GM23338 (cell line): ENCODE measurements around the gene COL1A2. TPM values are rescaled to one million over a fixed set of nuclear protein-coding genes. Genes with fewer than 3 reads are reported as not detected.

Experiments used
- ATAC-seq: fragments of 200-7000 bp; cut with Tn5 transposase; 3 replicates; pipeline ENCODE4 v1.9.1; 2020
- DNase-seq: peaks from one replicate; pipeline ENCODE4 v3.0.0-alpha.2; 2015; ENCODE audit warnings: low spot score
- H2AFZ ChIP-seq: fragments of 200-600 bp; sonication (generic); 2 replicates; pipeline ENCODE4 v1.8.0; 2016; ENCODE audit warnings: antibody characterized with exemption, mild to moderate bottlenecking, moderate library complexity
- H3F3A ChIP-seq: fragments of 200-600 bp; sonication (generic); replicated peaks from 2 replicates; pipeline ENCODE4 v1.8.0; 2017; ENCODE audit warnings: antibody characterized with exemption, mixed run types, low read depth
- H3K27ac ChIP-seq: fragments of 200-600 bp; sonication (generic); 2 replicates; pipeline ENCODE4 v1.6.1; 2016; ENCODE audit warnings: low read depth
- H3K27me3 ChIP-seq: fragments of 200-600 bp; sonication (generic); 2 replicates; pipeline ENCODE4 v1.8.0; 2016; ENCODE audit warnings: mild to moderate bottlenecking, mixed run types, moderate library complexity; ENCODE audit not compliant: insufficient read depth
- H3K36me3 ChIP-seq: fragments of 200-600 bp; sonication (generic); 2 replicates; pipeline ENCODE4 v1.8.0; 2016; ENCODE audit warnings: mild to moderate bottlenecking; ENCODE audit not compliant: insufficient read depth
- H3K4me1 ChIP-seq: fragments of 200-600 bp; sonication (generic); 2 replicates; pipeline ENCODE4 v1.8.0; 2016; ENCODE audit warnings: mild to moderate bottlenecking, moderate library complexity; ENCODE audit not compliant: insufficient read depth
- H3K4me2 ChIP-seq: fragments of 200-600 bp; sonication (generic); 2 replicates; pipeline ENCODE4 v1.7.1; 2017; ENCODE audit warnings: mixed run types
- H3K4me3 ChIP-seq: fragments of 200-600 bp; sonication (generic); 2 replicates; pipeline ENCODE4 v1.6.1; 2016; ENCODE audit warnings: mixed run types
- H3K79me2 ChIP-seq: fragments of 200-600 bp; sonication (generic); replicated peaks from 2 replicates; pipeline ENCODE4 v1.8.0; 2017; ENCODE audit warnings: mild to moderate bottlenecking; ENCODE audit not compliant: insufficient read depth
- H3K9me2 ChIP-seq: fragments of 200-600 bp; sonication (generic); 2 replicates; pipeline ENCODE4 v1.8.0; 2017; ENCODE audit not compliant: insufficient read depth
- H4K20me1 ChIP-seq: fragments of 200-600 bp; sonication (generic); replicated peaks from 2 replicates; pipeline ENCODE4 v1.8.0; 2017; ENCODE audit warnings: mild to moderate bottlenecking; ENCODE audit not compliant: insufficient read depth
- H3K27ac Mint-ChIP-seq: 2 replicates; pipeline ENCODE4 v1.8.0; 2020; ENCODE audit warnings: inconsistent platforms, mild to moderate bottlenecking, moderate library complexity, mixed read lengths
- H3K27me3 Mint-ChIP-seq: 3 replicates; pipeline ENCODE4 v1.8.0; 2022; ENCODE audit warnings: low read depth, mild to moderate bottlenecking, moderate library complexity, mixed read lengths, inconsistent platforms; ENCODE audit not compliant: insufficient read depth, poor library complexity
- H3K36me3 Mint-ChIP-seq: 3 replicates; pipeline ENCODE4 v1.8.0; 2021; ENCODE audit warnings: low read depth, mild to moderate bottlenecking, inconsistent platforms, moderate library complexity, mixed read lengths
- H3K4me1 Mint-ChIP-seq: 3 replicates; pipeline ENCODE4 v1.8.0; 2020; ENCODE audit warnings: mild to moderate bottlenecking, inconsistent platforms, mixed read lengths
- H3K4me3 Mint-ChIP-seq: 3 replicates; pipeline ENCODE4 v1.8.0; 2021; ENCODE audit warnings: moderate library complexity, mild to moderate bottlenecking, inconsistent platforms, mixed read lengths
- H3K9me3 Mint-ChIP-seq: 3 replicates; pipeline ENCODE4 v1.8.0; 2020; ENCODE audit warnings: moderate library complexity, mild to moderate bottlenecking, inconsistent platforms, mixed read lengths
- CREB1 ChIP-seq: fragments of 250-450 bp; sonication (Bioruptor Pico); IDR thresholded peaks from 2 replicates; pipeline ENCODE4 v1.5.0; 2020; ENCODE audit warnings: low read depth, mild to moderate bottlenecking, moderate library complexity
- EZH2 ChIP-seq: fragments of 200-600 bp; sonication (generic); IDR thresholded peaks from one replicate; pipeline ENCODE4 v1.8.0; 2017; ENCODE audit warnings: antibody characterized with exemption, mild to moderate bottlenecking, low read depth; ENCODE audit not compliant: unreplicated experiment
- EZH2phosphoT487 ChIP-seq: fragments of 200-600 bp; sonication (generic); IDR thresholded peaks from one replicate; pipeline ENCODE4 v1.8.1; 2018; ENCODE audit warnings: antibody characterized with exemption; ENCODE audit not compliant: unreplicated experiment
- JUNB ChIP-seq: IDR thresholded peaks from one replicate; pipeline ENCODE4 v1.6.1; 2016; ENCODE audit warnings: antibody characterized with exemption; ENCODE audit not compliant: unreplicated experiment
- NANOG ChIP-seq: IDR thresholded peaks from 2 replicates; pipeline ENCODE4 v1.6.1; 2016; ENCODE audit warnings: antibody characterized with exemption, borderline replicate concordance
- POLR2AphosphoS5 ChIP-seq: IDR thresholded peaks from 2 replicates; pipeline ENCODE4 v1.6.1; 2016; ENCODE audit warnings: antibody characterized with exemption, low read depth
- REST ChIP-seq: IDR thresholded peaks from one replicate; pipeline ENCODE4 v1.6.1; 2018; ENCODE audit warnings: antibody characterized with exemption; ENCODE audit not compliant: unreplicated experiment
- STAT1 ChIP-seq: IDR thresholded peaks from one replicate; pipeline ENCODE4 v1.6.1; 2016; ENCODE audit warnings: antibody characterized with exemption; ENCODE audit not compliant: unreplicated experiment
- ZNF114 ChIP-seq: fragments of 250-450 bp; sonication (Bioruptor Pico); IDR thresholded peaks from 2 replicates; pipeline ENCODE4 v1.5.0; 2020; ENCODE audit warnings: mild to moderate bottlenecking, moderate library complexity
- ZNF331 ChIP-seq: fragments of 250-450 bp; sonication (Bioruptor Pico); IDR thresholded peaks from 2 replicates; pipeline ENCODE4 v1.5.0; 2020; ENCODE audit warnings: low read depth, mild to moderate bottlenecking, moderate library complexity
- polyA plus RNA-seq: library from polyadenylated mRNA; unstranded; fragments of >200 nt; fragmentation: Nextera tagmentation; extraction: Ambion mirVana; gene quantifications from 2 replicates; pipeline ENCODE4 v1.2.1, GENCODE V29; 2016
- total RNA-seq: library from RNA; depleted of rRNA; stranded (reverse); fragments of >200 nt; shearing (Covaris generic); gene quantifications from 2 replicates; pipeline ENCODE4 v1.2.3, GENCODE V29; 2014
- TF ChIP-seq, protein P1 (sequence below), 2 experiments: fragments of 200-600 bp in 1 of 2; sonication (generic) in 1 of 2; conservative IDR thresholded peaks; 2 replicates each; pipeline versions ENCODE4 v1.5.1 to v1.6.1; 2016 to 2017; ENCODE audit warnings: antibody characterized with exemption in 2 of 2, low read depth in 2 of 2, mild to moderate bottlenecking in 2 of 2, moderate library complexity in 1 of 2
- TF ChIP-seq, protein P2 (sequence below): IDR thresholded peaks from 2 replicates; pipeline ENCODE4 v1.6.1; 2016; ENCODE audit warnings: antibody characterized with exemption
- TF ChIP-seq, protein P3 (sequence below): fragments of 250-450 bp; sonication (Bioruptor Pico); IDR thresholded peaks from 2 replicates; pipeline ENCODE4 v1.5.0; 2020; ENCODE audit warnings: mild to moderate bottlenecking, moderate library complexity

COL1A2 gene
- total and polyA plus RNA-seq, 2 experiments from 2014 or later: 32.0 to 67.0 TPM

GRCh38 chr7:94450044-94450697 is 55.5 kb downstream of the COL1A2 start:
- no peaks in the 10 kb centered on the region for H3K9me3 Mint-ChIP-seq
- H2AFZ ChIP-seq: peak overlapping the region; percentile 24; the same call in 1 of the 2 replicates

More at GRCh38 chr7:94450044-94450697, 55.5 kb downstream of the COL1A2 start:
- H3K4me3 ChIP-seq: no peak overlapping the region
- no peaks in the 10 kb centered on the region for H3F3A ChIP-seq
- H3K79me2 ChIP-seq: no peaks in the 10 kb centered on the region
- TF ChIP-seq, protein P1, sequence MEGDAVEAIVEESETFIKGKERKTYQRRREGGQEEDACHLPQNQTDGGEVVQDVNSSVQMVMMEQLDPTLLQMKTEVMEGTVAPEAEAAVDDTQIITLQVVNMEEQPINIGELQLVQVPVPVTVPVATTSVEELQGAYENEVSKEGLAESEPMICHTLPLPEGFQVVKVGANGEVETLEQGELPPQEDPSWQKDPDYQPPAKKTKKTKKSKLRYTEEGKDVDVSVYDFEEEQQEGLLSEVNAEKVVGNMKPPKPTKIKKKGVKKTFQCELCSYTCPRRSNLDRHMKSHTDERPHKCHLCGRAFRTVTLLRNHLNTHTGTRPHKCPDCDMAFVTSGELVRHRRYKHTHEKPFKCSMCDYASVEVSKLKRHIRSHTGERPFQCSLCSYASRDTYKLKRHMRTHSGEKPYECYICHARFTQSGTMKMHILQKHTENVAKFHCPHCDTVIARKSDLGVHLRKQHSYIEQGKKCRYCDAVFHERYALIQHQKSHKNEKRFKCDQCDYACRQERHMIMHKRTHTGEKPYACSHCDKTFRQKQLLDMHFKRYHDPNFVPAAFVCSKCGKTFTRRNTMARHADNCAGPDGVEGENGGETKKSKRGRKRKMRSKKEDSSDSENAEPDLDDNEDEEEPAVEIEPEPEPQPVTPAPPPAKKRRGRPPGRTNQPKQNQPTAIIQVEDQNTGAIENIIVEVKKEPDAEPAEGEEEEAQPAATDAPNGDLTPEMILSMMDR (conservative IDR thresholded peaks at IDR 0.05; ENCODE audit: low read depth in 2 of 2): no peak
- TF ChIP-seq EZH2phosphoT487 (no peak), REST (no peak), POLR2AphosphoS5 (no peak), JUNB (no peak), CREB1 (CRISPR knock-in tag) (no peak), STAT1 (no peak), ZNF331 (no peak), NANOG (no peak), EZH2 (no peak), ZNF114 (no peak)
- TF ChIP-seq, protein P2, sequence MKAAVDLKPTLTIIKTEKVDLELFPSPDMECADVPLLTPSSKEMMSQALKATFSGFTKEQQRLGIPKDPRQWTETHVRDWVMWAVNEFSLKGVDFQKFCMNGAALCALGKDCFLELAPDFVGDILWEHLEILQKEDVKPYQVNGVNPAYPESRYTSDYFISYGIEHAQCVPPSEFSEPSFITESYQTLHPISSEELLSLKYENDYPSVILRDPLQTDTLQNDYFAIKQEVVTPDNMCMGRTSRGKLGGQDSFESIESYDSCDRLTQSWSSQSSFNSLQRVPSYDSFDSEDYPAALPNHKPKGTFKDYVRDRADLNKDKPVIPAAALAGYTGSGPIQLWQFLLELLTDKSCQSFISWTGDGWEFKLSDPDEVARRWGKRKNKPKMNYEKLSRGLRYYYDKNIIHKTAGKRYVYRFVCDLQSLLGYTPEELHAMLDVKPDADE: no peak
- TF ChIP-seq, protein P3, sequence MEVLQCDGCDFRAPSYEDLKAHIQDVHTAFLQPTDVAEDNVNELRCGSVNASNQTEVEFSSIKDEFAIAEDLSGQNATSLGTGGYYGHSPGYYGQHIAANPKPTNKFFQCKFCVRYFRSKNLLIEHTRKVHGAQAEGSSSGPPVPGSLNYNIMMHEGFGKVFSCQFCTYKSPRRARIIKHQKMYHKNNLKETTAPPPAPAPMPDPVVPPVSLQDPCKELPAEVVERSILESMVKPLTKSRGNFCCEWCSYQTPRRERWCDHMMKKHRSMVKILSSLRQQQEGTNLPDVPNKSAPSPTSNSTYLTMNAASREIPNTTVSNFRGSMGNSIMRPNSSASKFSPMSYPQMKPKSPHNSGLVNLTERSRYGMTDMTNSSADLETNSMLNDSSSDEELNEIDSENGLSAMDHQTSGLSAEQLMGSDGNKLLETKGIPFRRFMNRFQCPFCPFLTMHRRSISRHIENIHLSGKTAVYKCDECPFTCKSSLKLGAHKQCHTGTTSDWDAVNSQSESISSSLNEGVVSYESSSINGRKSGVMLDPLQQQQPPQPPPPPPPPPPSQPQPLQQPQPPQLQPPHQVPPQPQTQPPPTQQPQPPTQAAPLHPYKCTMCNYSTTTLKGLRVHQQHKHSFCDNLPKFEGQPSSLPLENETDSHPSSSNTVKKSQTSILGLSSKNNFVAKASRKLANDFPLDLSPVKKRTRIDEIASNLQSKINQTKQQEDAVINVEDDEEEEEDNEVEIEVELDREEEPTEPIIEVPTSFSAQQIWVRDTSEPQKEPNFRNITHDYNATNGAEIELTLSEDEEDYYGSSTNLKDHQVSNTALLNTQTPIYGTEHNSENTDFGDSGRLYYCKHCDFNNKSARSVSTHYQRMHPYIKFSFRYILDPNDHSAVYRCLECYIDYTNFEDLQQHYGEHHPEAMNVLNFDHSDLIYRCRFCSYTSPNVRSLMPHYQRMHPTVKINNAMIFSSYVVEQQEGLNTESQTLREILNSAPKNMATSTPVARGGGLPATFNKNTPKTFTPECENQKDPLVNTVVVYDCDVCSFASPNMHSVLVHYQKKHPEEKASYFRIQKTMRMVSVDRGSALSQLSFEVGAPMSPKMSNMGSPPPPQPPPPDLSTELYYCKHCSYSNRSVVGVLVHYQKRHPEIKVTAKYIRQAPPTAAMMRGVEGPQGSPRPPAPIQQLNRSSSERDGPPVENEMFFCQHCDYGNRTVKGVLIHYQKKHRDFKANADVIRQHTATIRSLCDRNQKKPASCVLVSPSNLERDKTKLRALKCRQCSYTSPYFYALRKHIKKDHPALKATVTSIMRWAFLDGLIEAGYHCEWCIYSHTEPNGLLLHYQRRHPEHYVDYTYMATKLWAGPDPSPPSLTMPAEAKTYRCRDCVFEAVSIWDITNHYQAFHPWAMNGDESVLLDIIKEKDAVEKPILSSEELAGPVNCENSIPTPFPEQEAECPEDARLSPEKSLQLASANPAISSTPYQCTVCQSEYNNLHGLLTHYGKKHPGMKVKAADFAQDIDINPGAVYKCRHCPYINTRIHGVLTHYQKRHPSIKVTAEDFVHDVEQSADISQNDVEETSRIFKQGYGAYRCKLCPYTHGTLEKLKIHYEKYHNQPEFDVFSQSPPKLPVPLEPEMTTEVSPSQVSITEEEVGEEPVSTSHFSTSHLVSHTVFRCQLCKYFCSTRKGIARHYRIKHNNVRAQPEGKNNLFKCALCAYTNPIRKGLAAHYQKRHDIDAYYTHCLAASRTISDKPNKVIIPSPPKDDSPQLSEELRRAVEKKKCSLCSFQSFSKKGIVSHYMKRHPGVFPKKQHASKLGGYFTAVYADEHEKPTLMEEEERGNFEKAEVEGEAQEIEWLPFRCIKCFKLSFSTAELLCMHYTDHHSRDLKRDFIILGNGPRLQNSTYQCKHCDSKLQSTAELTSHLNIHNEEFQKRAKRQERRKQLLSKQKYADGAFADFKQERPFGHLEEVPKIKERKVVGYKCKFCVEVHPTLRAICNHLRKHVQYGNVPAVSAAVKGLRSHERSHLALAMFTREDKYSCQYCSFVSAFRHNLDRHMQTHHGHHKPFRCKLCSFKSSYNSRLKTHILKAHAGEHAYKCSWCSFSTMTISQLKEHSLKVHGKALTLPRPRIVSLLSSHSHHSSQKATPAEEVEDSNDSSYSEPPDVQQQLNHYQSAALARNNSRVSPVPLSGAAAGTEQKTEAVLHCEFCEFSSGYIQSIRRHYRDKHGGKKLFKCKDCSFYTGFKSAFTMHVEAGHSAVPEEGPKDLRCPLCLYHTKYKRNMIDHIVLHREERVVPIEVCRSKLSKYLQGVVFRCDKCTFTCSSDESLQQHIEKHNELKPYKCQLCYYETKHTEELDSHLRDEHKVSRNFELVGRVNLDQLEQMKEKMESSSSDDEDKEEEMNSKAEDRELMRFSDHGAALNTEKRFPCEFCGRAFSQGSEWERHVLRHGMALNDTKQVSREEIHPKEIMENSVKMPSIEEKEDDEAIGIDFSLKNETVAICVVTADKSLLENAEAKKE: no peak
- DNase-seq (no peak), ATAC-seq (no peak)
- H3K4me1 ChIP-seq: no peaks in the 10 kb centered on the region
- H3K4me2 ChIP-seq: no peak overlapping the region
- no peaks in the 10 kb centered on the region for H3K36me3 ChIP-seq
- H3K27ac ChIP-seq: no peak overlapping the region
- Mint-ChIP-seq H3K27ac (no peak overlapping the region), H3K27me3 (peaks cover 3% of the 10 kb centered on the region), H3K36me3 (no peaks in the 10 kb centered on the region), H3K4me3 (no peak overlapping the region), H3K4me1 (peaks cover 3% of the 10 kb centered on the region; the same call in 1 of the 3 replicates)
- H3K27me3 ChIP-seq: no peaks in the 10 kb centered on the region
- no peaks in the 10 kb centered on the region for H4K20me1 ChIP-seq
- no peaks in the 10 kb centered on the region for H3K9me2 ChIP-seq
